H1 (cell line): Measurements from ENCODE around the gene ZBTB34. TPM values are rescaled to one million over a fixed set of nuclear protein-coding genes. Genes with fewer than 3 reads are reported as not detected.

ENCODE experiments used
- BACH1 ChIP-seq: IDR thresholded peaks from 2 replicates; pipeline ENCODE4 v1.6.1; 2012; ENCODE audit warnings: low read length, improper control_type of control experiment
- CBX8 ChIP-seq: fragments of 300-800, 300-1000 bp; sonication (generic); IDR thresholded peaks from 2 replicates; pipeline ENCODE4 v1.7.1; 2016; ENCODE audit warnings: low read depth, low read length, borderline replicate concordance
- E2F6 ChIP-seq: IDR thresholded peaks from 2 replicates; pipeline ENCODE4 v1.6.1; 2012; ENCODE audit warnings: inconsistent platforms
- KDM1A ChIP-seq: fragments of 200-600, 300-600 bp; sonication (generic); IDR thresholded peaks from 2 replicates; pipeline ENCODE4 v1.7.1; 2016; ENCODE audit warnings: mild to moderate bottlenecking, low read length, borderline replicate concordance
- SAP30 ChIP-seq: fragments of 300-600 bp; sonication (generic); IDR thresholded peaks from 2 replicates; pipeline ENCODE4 v1.7.1; 2012; ENCODE audit warnings: low read length, moderate library complexity, mild to moderate bottlenecking, inconsistent platforms; ENCODE audit not compliant: insufficient read depth, insufficient replicate concordance
- SIN3A ChIP-seq, 2 experiments: IDR thresholded peaks in 1 of 2; conservative IDR thresholded peaks in 1 of 2; 2 replicates each; pipeline ENCODE4 v1.6.1; 2011 to 2012; ENCODE audit warnings: low read length in 2 of 2, improper control_type of control experiment in 1 of 2, low read depth in 1 of 2, mild to moderate bottlenecking in 1 of 2
- polyA plus RNA-seq, 7 experiments: library from polyadenylated mRNA; depleted of rRNA in 3 of 7; stranded (reverse) in 5 of 7; unstranded in 2 of 7; fragments of >200 nt in 5 of 7; fragments of 200-250 nt in 2 of 7; gene quantifications; 1 replicate in 5 of 7; 2 replicates in 1 of 7; 4 replicates in 1 of 7; pipeline versions ENCODE4 v1.2.1 to v1.2.3, GENCODE V29; 2011 to 2013; ENCODE audit warnings: missing spikeins in 2 of 7, mixed read lengths in 2 of 7
- total RNA-seq: library from RNA; stranded (reverse); fragmentation: NEBNext Ultra II Directional; extraction: Animal tissue kit (Norgen Biotek cat#: 25700); gene quantifications from 2 replicates; pipeline ENCODE4 v1.2.1, GENCODE V29; 2021

ZBTB34 gene
- total and polyA plus RNA-seq, 2 of the 8 experiments (the other 6 are each of a cell fraction or from before 2014, with no cell fraction given) = 8.2 to 15.9 TPM

- TF ChIP-seq SIN3A (conservative IDR thresholded peaks at IDR 0.05 in 1 of 2, IDR thresholded peaks at IDR 0.05 in 1 of 2; ENCODE audit: low read depth in 1 of 2, low read length in 2 of 2) = no peak
- no peak for TF ChIP-seq SAP30
- no peak for TF ChIP-seq BACH1
- TF ChIP-seq CBX8 = no peak
- no peak for TF ChIP-seq KDM1A
- no peak for TF ChIP-seq E2F6
Observed at GRCh38 chr9:126869368-126869767, 8.9 kb downstream of the ZBTB34 start (continued).
